Measurements from ENCODE around the gene LRP11.

DNA sequence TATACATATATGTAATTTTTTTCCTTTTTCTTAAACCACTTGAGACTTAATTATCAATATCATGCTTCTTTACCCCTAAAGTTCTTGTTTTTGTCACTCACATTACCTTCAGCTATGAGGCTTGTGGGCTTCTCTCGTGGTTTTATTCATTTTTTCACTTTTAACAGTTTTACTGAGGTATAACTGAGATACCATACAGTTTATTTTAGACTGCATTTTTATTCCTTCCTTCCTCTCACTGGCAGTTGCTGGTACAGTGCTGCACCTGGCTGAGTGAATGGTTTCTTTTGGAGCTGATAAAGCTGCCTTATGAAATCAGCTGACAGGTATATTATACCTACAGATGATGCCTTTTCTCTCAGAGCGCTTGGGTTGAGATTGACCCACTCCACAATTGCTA lies 54.4 kb downstream of the LRP11 start:
- TF ChIP-seq, protein P1, sequence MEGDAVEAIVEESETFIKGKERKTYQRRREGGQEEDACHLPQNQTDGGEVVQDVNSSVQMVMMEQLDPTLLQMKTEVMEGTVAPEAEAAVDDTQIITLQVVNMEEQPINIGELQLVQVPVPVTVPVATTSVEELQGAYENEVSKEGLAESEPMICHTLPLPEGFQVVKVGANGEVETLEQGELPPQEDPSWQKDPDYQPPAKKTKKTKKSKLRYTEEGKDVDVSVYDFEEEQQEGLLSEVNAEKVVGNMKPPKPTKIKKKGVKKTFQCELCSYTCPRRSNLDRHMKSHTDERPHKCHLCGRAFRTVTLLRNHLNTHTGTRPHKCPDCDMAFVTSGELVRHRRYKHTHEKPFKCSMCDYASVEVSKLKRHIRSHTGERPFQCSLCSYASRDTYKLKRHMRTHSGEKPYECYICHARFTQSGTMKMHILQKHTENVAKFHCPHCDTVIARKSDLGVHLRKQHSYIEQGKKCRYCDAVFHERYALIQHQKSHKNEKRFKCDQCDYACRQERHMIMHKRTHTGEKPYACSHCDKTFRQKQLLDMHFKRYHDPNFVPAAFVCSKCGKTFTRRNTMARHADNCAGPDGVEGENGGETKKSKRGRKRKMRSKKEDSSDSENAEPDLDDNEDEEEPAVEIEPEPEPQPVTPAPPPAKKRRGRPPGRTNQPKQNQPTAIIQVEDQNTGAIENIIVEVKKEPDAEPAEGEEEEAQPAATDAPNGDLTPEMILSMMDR (IDR thresholded peaks at IDR 0.05): no peak
- TF ChIP-seq POLR2A (IDR thresholded peaks at IDR 0.05; ENCODE audit: low read length): no peak
- no peak for TF ChIP-seq NR3C1 (IDR thresholded peaks at IDR 0.05)
- TF ChIP-seq, protein P2, sequence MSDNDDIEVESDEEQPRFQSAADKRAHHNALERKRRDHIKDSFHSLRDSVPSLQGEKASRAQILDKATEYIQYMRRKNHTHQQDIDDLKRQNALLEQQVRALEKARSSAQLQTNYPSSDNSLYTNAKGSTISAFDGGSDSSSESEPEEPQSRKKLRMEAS (IDR thresholded peaks at IDR 0.05): no peak
- no peak for TF ChIP-seq HEYL (CRISPR knock-in tag; IDR thresholded peaks at IDR 0.05)
- TF ChIP-seq, protein P3, sequence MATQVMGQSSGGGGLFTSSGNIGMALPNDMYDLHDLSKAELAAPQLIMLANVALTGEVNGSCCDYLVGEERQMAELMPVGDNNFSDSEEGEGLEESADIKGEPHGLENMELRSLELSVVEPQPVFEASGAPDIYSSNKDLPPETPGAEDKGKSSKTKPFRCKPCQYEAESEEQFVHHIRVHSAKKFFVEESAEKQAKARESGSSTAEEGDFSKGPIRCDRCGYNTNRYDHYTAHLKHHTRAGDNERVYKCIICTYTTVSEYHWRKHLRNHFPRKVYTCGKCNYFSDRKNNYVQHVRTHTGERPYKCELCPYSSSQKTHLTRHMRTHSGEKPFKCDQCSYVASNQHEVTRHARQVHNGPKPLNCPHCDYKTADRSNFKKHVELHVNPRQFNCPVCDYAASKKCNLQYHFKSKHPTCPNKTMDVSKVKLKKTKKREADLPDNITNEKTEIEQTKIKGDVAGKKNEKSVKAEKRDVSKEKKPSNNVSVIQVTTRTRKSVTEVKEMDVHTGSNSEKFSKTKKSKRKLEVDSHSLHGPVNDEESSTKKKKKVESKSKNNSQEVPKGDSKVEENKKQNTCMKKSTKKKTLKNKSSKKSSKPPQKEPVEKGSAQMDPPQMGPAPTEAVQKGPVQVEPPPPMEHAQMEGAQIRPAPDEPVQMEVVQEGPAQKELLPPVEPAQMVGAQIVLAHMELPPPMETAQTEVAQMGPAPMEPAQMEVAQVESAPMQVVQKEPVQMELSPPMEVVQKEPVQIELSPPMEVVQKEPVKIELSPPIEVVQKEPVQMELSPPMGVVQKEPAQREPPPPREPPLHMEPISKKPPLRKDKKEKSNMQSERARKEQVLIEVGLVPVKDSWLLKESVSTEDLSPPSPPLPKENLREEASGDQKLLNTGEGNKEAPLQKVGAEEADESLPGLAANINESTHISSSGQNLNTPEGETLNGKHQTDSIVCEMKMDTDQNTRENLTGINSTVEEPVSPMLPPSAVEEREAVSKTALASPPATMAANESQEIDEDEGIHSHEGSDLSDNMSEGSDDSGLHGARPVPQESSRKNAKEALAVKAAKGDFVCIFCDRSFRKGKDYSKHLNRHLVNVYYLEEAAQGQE (IDR thresholded peaks at IDR 0.05): no peak

All from A549 (cell line).